ENCODE data around the gene GPATCH2L. TPM values are rescaled to one million over a fixed set of nuclear protein-coding genes. Genes with fewer than 3 reads are reported as not detected.

GPATCH2L gene
- total RNA-seq, 1 experiment from 2014 or later: 76.7 TPM

- Histone ChIP-seq H2BK12ac (ENCODE audit: insufficient read length, low read depth, low read length) (no peak overlapping the region), H3K23me2 (ENCODE audit: insufficient read length, low read depth, low read length, poor library complexity, severe bottlenecking) (no peaks in the 10 kb centered on the region), H4K8ac (replicated peaks; ENCODE audit: insufficient read length, low read depth, low read length) (no peak overlapping the region), H3K9me3 (ENCODE audit: control insufficient read depth, low read depth, low read length) (no peaks in the 10 kb centered on the region), H2AK5ac (ENCODE audit: insufficient read length, low read length) (no peak overlapping the region), H3K27me3 (ENCODE audit: insufficient read depth, low read length) (no peaks in the 10 kb centered on the region), H2AFZ (ENCODE audit: low read length) (no peak overlapping the region), H4K20me1 (ENCODE audit: control insufficient read depth, insufficient read depth, insufficient read length) (no peaks in the 10 kb centered on the region), H3T11ph (ENCODE audit: low read length) (no peak overlapping the region), H3K27ac (ENCODE audit: insufficient read length, low read depth, low read length) (no peak overlapping the region), H2BK5ac (ENCODE audit: insufficient read length, low read length) (no peak overlapping the region), H4K5ac (ENCODE audit: insufficient read length, low read depth, low read length) (no peak overlapping the region), H3K18ac (ENCODE audit: insufficient read length, low read depth, low read length) (no peak overlapping the region), H2BK20ac (ENCODE audit: low read depth, low read length, poor library complexity, severe bottlenecking) (no peak overlapping the region), H3K4ac (ENCODE audit: low read depth, low read length) (no peak overlapping the region), H4K91ac (ENCODE audit: insufficient read length, low read depth, low read length) (no peak overlapping the region), H3K79me1 (ENCODE audit: insufficient read depth, low read depth, low read length, poor library complexity, severe bottlenecking) (no peaks in the 10 kb centered on the region), H3K56ac (ENCODE audit: insufficient read length, low read depth, low read length) (no peak overlapping the region), H3K4me2 (ENCODE audit: insufficient read depth, insufficient read length, low read length) (no peak overlapping the region), H3K23ac (ENCODE audit: insufficient read length, low read depth, low read length) (no peak overlapping the region), H2BK15ac (ENCODE audit: low read depth, low read length) (no peak overlapping the region), H2BK120ac (ENCODE audit: low read depth, low read length, poor library complexity, severe bottlenecking) (no peak overlapping the region), H3K79me2 (ENCODE audit: insufficient read depth, low read length) (no peaks in the 10 kb centered on the region), H3K9ac (ENCODE audit: extremely low read depth, insufficient read length, low read length) (no peak overlapping the region), H3K4me1 (ENCODE audit: insufficient read depth, low read length) (peaks cover 4% of the 10 kb centered on the region; the same call in 1 of the 2 replicates), H3K14ac (ENCODE audit: insufficient read depth, low read length) (no peak overlapping the region)
- H3K27me3 Mint-ChIP-seq (ENCODE audit: low read depth): peaks cover 2% of the 10 kb centered on the region; the same call in 1 of the 2 replicates
- DNase-seq: no peak
- H3K36me3 Mint-ChIP-seq (ENCODE audit: insufficient read depth in 1 of 3, low read depth in 3 of 3): peaks cover 4 to 11% (median 5%) of the 10 kb centered on the region in 3 experiments; a peak in 5 of 7 replicates
- H3K9me3 Mint-ChIP-seq: peaks cover 3 to 5% of the 10 kb centered on the region in 2 experiments; a peak in 2 of 5 replicates
- TF ChIP-seq CTCF (conservative IDR thresholded peaks at IDR 0.05): no peak
- H3K4me1 Mint-ChIP-seq: peaks cover 8 to 10% of the 10 kb centered on the region in 2 experiments
- no peak overlapping the region; a peak in 1 of 7 replicates for H3K27ac Mint-ChIP-seq
- WGBS (ENCODE audit: extremely low coverage, insufficient read length, low lambda C conversion rate): no CpG with 5 or more reads among the region's 4 CpGs
- H3K4me3 Mint-ChIP-seq: no peak overlapping the region
Measured at GRCh38 chr14:76232800-76233199, 81.1 kb downstream of the GPATCH2L start.

Data from H9 (cell line).